ENCODE data around the gene THUMPD3. TPM values are rescaled to one million over a fixed set of nuclear protein-coding genes. Genes with fewer than 3 reads are reported as not detected.

THUMPD3 gene
- total RNA-seq, 1 donor from 2014 or later = 43.9 TPM

- H3K4me3 ChIP-seq (ENCODE audit: low read depth, low read length) = peak overlapping the region; percentile 90
- no peak for TF ChIP-seq CTCF (conservative IDR thresholded peaks at IDR 0.05; ENCODE audit: low read depth, low read length)
Observed at GRCh38 chr3:9396632-9397331, 33.9 kb downstream of the THUMPD3 start.

GRCh38 chr3:9397332-9397905, 34.6 kb downstream of the THUMPD3 start, which contains the start of gene SETD5:
TSS of gene SETD5 (plus strand) at chr3:9397615. CDS start at chr3:9428939, 31,324 bp downstream.
- DNase-seq (ENCODE audit: low read depth) = peak; percentile 36
- no peak for TF ChIP-seq CTCF (conservative IDR thresholded peaks at IDR 0.05; ENCODE audit: low read depth, low read length)
- H3K4me3 ChIP-seq (ENCODE audit: low read depth, low read length) = peak within 1 kb of the TSS; percentile 92

More at GRCh38 chr3:9396632-9397331, 33.9 kb downstream of the THUMPD3 start:
- DNase-seq (ENCODE audit: low read depth) = peak; percentile 93

GRCh38 chr3:9397906-9398699, 35.2 kb downstream of the THUMPD3 start:
- TF ChIP-seq CTCF (conservative IDR thresholded peaks at IDR 0.05; ENCODE audit: low read depth, low read length) = no peak
- DNase-seq (ENCODE audit: low read depth) = no peak

GRCh38 chr3:9398700-9399336, 36.0 kb downstream of the THUMPD3 start:
- H3K4me3 ChIP-seq (ENCODE audit: low read depth, low read length) = peak overlapping the region; percentile 92
- no peak for TF ChIP-seq CTCF (conservative IDR thresholded peaks at IDR 0.05; ENCODE audit: low read depth, low read length)
- DNase-seq (ENCODE audit: low read depth) = no peak

More at GRCh38 chr3:9397906-9398699, 35.2 kb downstream of the THUMPD3 start:
- peak overlapping the region; percentile 92 for H3K4me3 ChIP-seq (ENCODE audit: low read depth, low read length)

GRCh38 chr3:9399337-9399703, 36.5 kb downstream of the THUMPD3 start:
- no peak for DNase-seq (ENCODE audit: low read depth)
- H3K4me3 ChIP-seq (ENCODE audit: low read depth, low read length) = peak overlapping the region; percentile 92
- TF ChIP-seq CTCF (conservative IDR thresholded peaks at IDR 0.05; ENCODE audit: low read depth, low read length) = no peak

- no peak for TF ChIP-seq CTCF (conservative IDR thresholded peaks at IDR 0.05; ENCODE audit: low read depth, low read length)
Observed at GRCh38 chr3:9399746-9400145, 36.9 kb downstream of the THUMPD3 start.

More at GRCh38 chr3:9399746-9400145, 36.9 kb downstream of the THUMPD3 start:
- DNase-seq (ENCODE audit: low read depth) = peak; percentile 32
- H3K4me3 ChIP-seq (ENCODE audit: low read depth, low read length) = peak overlapping the region; percentile 92
